GM21367 (cell line): ENCODE measurements around the gene LRRC75B.

ENCODE experiments used
- ATAC-seq: cut with Tn5 transposase; IDR thresholded peaks from one replicate; pipeline ENCODE4 v1.9.1; 2021; ENCODE audit not compliant: unreplicated experiment

LRRC75B gene

DNA sequence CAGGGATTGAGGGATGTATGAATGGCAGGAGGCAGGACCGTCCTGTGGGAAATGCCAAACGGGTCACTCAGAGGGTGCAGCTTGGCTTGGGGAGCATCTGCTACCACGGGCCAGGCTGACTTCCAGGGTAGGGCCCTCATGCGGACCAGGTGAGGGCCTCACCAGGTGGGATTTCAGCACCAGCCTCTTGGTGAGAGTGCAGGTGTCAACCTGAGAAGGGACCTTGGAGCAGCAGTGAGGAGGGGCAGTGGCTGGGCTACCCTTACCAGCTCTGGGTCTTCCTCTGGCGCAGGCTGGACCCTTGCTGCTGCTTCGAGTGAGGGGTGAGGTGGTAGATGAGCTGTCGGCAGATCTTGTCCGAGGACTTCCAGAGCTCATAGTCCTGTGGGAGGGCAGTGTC, 4.9 kb downstream of the LRRC75B start:
- no peak for ATAC-seq

DNA sequence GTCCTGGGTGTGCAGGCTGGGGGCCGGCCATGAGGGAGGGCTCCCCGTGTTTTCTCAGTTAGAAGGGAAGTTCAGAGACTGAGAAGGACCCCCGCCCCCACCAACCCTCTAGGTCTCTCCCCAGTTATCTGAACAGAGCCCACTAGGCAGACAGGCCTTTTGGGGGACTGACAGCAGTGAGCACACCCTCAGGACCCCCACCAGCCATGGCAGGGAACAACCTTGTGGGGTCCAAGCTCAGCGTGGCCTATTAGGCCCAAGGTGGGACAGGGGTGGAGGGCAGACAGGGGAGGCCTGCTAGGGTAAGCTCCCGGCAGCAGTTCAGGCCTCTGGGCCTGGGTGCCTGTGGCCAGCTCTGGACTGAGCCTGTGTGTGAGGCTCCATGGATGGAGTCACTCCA, 5.6 kb downstream of the LRRC75B start:
- no peak for ATAC-seq

GRCh38 chr22:24585927-24586546, 6.8 kb downstream of the LRRC75B start:
- ATAC-seq, result no peak

- ATAC-seq, result no peak
These were observed 7.4 kb downstream of the LRRC75B start for GRCh38 chr22:24585461-24585860.

- no peak for ATAC-seq
These were observed 7.9 kb downstream of the LRRC75B start for GRCh38 chr22:24584871-24585411.

DNA sequence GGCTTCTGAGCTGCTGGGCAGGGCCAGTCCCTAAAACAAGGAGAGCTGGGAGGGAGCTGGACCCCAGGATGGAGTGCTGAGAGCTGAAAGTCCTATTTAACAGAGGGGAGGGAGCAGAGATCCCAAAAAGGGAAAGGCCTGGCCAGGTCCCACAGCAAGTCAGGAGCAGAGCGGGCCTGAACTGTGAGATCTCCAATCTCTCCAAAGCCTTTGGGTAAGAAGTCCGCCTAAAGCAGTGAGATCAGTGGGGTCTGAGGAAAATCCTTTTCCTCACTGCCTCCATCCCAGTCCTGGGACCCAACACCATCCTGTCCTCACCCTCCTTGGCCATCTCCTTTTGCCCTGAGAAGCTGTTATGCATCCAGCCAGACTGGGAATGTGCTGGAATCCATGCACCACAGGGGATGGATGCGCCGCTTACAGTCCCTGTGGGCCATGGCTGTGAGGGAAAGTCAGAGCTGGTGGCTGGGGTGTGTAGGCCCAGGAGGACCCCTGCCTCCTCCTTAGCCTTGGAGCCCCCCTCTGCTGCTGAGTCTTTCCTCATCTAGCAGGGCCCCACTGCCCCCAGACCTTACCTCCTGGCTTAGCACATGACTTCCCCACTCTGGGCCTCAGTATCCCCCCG, 8.6 kb downstream of the LRRC75B start:
- ATAC-seq, result no peak

GRCh38 chr22:24583221-24584165, 9.4 kb downstream of the LRRC75B start:
- ATAC-seq, result no peak

GRCh38 chr22:24582056-24582814, 10.6 kb downstream of the LRRC75B start:
- ATAC-seq, result no peak

DNA sequence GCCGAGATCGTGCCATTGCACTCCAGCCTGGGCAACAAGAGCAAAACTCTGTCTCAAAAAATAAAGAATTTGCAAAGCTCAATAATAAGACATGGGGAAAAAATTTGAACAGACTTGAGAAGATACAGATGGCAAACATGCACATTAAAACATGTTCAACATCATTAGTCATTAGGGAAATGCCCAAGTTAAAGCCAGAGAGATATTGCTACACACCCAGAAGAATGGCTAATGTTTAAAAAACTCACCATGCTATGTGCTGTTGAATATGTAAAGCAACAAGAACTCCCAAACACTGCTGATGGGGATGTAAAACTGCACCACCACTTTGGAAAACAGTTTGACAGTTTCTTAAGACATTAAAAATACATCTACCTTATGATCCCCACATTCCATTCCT, 12.6 kb downstream of the LRRC75B start:
- ATAC-seq, result no peak

- ATAC-seq, result no peak
These were observed 13.6 kb downstream of the LRRC75B start for GRCh38 chr22:24579258-24579601.

GRCh38 chr22:24578355-24579257, 14.3 kb downstream of the LRRC75B start:
- ATAC-seq, result no peak

DNA sequence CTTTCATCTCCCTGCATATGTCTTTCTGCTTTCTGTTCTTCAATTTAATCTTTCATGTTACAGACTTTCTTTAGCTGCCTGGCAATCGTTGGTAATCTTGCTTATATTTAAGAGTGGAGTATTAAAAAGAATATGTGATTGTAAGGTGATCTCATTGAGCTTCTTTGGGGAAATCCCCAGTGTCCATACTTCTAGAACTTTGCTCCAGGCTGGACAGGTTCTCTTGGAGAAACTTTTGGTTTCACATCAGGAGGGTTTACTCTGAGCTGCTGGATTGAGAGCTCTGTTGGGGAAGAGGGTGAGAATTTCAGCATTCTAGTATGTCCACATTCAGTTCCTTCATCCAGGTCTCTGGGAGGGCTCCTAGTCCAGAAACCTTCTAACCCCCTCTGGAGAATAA, 16.1 kb downstream of the LRRC75B start:
- no peak for ATAC-seq

DNA sequence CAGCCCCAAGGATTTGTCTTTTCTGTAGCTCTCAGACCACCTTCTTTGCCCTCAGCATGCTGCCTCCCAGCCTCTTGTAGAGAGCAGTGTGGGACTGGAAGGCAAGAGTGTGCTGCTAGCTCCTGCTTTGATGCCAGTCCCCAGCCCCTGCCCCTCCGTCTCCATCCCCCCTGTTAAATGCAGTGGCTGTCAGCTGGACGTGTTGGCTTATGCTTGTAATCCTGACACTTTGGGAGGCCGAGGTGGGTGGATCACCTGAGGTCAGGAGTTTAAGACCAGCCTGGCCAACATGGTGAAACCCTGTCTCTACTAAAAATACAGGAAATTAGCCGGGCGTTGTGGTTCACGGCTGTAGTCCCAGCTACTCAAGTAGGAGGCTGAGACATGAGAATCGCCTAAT, 21.6 kb downstream of the LRRC75B start:
- ATAC-seq, result no peak

DNA sequence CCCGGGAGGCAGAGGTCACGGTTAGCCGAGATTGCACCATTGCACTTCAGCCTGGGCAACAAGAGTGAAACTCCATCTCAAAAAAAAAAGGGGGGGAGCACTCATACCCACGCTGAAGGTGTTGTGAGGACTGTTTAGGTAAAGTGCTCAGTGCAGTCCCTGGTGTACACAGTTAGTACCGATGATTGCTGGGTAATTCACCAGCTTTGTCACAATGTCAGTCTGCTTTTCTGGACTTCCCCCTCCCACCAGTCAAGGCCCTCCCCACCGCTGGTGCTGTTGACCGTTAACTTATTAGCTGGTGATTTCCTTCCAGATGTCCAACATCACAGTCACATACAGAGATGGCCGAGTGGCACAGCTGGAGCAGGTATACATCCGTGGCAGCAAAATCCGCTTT, 25.2 kb downstream of the LRRC75B start:
- ATAC-seq, result no peak

- no peak for ATAC-seq
These were observed 25.9 kb downstream of the LRRC75B start for GRCh38 chr22:24566899-24567511.

- no peak for ATAC-seq
These were observed 27.8 kb downstream of the LRRC75B start for GRCh38 chr22:24565077-24565476.

GRCh38 chr22:24564376-24565058, 28.4 kb downstream of the LRRC75B start:
- no peak for ATAC-seq

GRCh38 chr22:24563246-24563645, 29.6 kb downstream of the LRRC75B start:
- no peak for ATAC-seq

GRCh38 chr22:24559471-24559870, 33.4 kb downstream of the LRRC75B start:
- no peak for ATAC-seq
